Caki2 (cell line): ENCODE results near the gene IQSEC1. TPM values are rescaled to one million over a fixed set of nuclear protein-coding genes. Genes with fewer than 3 reads are reported as not detected.

Experiments
- DNase-seq: peaks from one replicate; pipeline ENCODE4 v3.0.0-alpha.2; 2015; ENCODE audit warnings: low read depth
- in situ Hi-C: cut with HindIII; loops from 2 replicates; pipeline ENCODE4 v1.10.0; 2016; ENCODE audit warnings: low sequenced_read_pairs, low pct_unique_long_range_greater_than_20kb, mixed read lengths
- total RNA-seq: library from RNA; depleted of rRNA; stranded (reverse); fragments of >200 nt; shearing (Covaris generic); gene quantifications from 2 replicates; pipeline ENCODE4 v1.2.3, GENCODE V29; 2014; ENCODE audit warnings: low replicate concordance

IQSEC1 gene
- total RNA-seq, 1 experiment from 2014 or later: 3.2 TPM

DNA sequence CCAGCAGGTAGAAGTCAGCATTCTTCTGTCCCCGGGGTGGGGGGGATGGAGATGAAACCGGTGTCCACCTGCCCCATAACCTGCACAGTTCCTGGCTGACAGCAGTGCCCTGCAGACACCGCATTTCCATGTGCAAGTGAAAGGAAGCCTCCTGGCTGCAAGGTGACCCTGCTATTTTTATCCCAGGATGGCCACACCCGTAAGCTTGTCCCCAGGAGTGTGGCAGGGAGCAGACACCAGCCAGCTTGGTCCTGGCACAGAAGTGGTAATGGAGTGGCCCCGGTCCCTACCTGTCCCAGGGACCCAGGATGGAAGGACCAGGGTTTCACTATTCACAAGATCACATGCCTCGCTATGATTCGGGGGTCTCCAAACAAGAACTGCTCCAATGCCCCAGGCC is 146.6 kb downstream of the IQSEC1 start:
- in situ Hi-C loops: no loop called here
- DNase-seq: no peak

- in situ Hi-C loops: no loop called here
- no peak for DNase-seq
Measured at GRCh38 chr3:12925648-12926047, 147.6 kb downstream of the IQSEC1 start.

- DNase-seq: no peak
- in situ Hi-C loops: no loop called here
Measured at GRCh38 chr3:12924437-12924836, 148.8 kb downstream of the IQSEC1 start.

DNA sequence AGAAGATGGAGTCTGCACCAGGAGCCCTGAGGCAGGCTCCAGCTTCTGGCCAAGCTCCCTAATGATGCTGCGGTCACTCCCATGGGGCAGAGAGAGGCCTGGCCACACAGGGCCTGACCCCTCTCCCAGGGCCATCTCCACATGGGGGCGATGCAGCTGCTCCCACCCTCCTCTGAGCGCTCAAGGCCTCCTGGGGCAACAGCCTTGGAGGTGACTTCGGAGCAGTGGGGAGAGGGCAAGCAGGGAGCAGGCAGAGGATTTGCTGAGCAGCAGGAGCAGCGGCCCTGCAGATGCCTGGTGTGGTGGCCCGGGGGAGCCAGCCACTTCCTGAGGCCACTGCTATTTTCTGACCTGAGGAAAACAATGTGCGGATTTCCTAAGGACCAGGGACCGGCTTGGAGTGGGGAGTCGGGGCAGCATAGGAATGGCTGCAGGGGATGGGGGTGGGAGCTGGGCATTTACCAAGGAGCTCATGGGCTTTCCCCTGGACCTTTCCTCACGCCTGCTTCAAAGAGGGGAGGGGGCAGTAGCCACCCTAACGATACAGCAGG is 150.3 kb downstream of the IQSEC1 start:
- in situ Hi-C loops: no loop called here
- no peak for DNase-seq

DNA sequence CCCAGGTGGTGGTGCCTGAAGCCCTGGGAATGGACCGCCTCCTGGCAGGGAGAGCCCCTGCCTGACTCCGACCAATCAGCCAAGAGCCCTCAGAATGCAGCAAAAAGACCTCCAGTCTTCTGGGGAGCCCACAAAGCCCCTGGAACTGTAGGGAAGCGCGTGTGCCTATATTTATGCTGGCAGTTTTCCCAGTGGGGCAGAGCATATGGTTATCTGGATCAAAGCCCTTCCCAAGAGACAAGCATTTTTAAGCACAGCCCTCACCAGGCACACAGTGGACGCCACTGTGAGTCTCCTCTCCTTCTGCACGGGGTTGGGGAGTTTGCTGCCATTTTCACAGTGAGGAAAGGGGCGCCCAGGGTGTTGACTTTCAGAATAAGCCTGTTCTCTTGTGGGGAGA is 150.9 kb downstream of the IQSEC1 start:
- in situ Hi-C loops: no loop called here
- DNase-seq: no peak

DNA sequence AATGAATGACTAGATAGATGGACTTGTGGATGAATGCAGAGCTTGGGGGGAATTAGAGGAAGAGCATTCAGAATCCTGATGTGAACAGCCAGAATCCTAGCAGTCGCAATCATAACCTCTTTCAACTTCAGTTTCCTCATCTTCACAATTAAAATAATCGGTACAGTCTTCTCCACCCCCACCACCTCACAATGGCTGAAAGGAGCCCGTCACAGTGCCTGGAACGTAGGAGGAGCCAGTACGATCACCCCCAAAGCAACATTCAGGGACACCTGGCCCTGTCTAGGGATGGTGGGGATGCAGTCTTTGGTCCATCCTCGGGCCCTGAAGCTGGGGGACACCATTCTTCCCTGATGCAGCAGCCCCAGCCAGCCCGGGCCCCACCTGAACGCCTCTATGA is 151.5 kb downstream of the IQSEC1 start:
- in situ Hi-C loops: no loop called here

DNA sequence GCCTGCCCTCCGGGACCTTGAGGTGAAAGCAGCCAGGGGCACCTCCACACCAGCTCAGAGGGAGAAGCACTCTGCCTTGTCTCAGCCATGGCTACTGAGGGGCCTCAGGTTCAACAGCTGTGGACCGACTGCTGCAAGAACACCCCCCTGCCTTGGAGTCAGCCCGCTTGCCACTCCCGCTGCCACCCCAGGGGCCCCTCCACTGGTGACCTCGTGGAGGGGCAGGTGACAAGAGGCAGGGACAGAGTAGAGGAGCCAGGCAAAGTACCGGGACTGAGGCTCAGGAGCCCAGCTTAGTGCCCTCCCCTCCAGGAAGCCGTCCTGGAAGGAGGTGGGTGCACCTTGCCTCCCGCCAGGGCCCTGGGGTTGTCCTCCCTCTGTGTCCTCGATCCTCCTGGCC is 152.3 kb downstream of the IQSEC1 start:
- DNase-seq: no peak
- in situ Hi-C loops: no loop called here

More for the DNA sequence above, 151.5 kb downstream of the IQSEC1 start:
- no peak for DNase-seq

- in situ Hi-C loops: no loop called here
- DNase-seq: no peak
Measured at GRCh38 chr3:12919205-12919604, 154.0 kb downstream of the IQSEC1 start.

GRCh38 chr3:12918231-12918630 is 155.0 kb downstream of the IQSEC1 start:
- in situ Hi-C loops: no loop called here

GRCh38 chr3:12916159-12916558 is 157.1 kb downstream of the IQSEC1 start:
- in situ Hi-C loops: no loop called here
- no peak for DNase-seq

More at GRCh38 chr3:12918231-12918630, 155.0 kb downstream of the IQSEC1 start:
- DNase-seq: no peak

DNA sequence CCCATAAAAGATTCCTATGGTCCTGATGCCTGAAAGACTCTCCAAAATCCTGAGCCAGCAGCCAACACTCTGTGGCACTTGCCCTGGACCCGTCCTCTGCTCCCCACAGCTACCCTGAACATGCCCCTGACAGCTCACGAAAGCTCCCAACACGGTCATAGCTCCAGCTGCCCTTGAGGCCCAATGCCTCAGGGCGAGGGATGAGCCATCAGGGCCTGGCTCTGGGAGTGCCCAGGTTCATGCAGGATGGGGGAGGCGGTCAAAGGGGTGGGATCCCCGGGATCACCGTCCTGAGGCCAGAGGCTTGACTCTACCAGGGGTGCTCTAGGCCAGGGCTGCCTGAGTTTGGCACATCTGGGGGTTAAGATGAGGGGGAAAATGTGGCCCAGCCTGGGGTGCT is 159.1 kb downstream of the IQSEC1 start:
- in situ Hi-C loops: no loop called here
- DNase-seq: no peak

DNA sequence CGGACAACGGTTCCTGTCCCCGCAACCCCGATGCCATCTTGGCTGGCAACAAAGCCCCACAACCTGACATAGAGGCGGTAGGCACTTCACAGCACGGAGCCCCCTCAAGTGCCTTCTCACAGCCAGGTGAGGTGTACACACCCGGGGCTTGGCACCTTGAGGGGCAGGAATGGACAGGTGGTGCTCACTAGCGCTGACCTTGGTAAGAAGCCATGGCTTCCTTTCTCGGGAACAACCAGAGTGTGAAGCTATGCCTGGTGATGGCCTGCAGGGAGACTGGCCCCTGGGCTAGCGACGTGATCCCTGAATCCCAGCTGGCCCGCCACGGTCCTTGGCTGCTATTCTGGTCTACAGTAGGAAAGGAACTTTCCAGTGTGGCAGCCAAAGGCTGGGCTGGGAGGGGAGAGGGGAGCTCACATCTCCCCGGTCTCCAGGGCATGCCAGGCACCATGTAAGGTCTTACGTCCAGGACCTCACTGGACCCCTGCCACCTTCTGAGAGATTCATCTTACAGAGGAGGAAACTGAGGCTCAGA is 161.3 kb downstream of the IQSEC1 start:
- in situ Hi-C loops: no loop called here
- DNase-seq: no peak

DNA sequence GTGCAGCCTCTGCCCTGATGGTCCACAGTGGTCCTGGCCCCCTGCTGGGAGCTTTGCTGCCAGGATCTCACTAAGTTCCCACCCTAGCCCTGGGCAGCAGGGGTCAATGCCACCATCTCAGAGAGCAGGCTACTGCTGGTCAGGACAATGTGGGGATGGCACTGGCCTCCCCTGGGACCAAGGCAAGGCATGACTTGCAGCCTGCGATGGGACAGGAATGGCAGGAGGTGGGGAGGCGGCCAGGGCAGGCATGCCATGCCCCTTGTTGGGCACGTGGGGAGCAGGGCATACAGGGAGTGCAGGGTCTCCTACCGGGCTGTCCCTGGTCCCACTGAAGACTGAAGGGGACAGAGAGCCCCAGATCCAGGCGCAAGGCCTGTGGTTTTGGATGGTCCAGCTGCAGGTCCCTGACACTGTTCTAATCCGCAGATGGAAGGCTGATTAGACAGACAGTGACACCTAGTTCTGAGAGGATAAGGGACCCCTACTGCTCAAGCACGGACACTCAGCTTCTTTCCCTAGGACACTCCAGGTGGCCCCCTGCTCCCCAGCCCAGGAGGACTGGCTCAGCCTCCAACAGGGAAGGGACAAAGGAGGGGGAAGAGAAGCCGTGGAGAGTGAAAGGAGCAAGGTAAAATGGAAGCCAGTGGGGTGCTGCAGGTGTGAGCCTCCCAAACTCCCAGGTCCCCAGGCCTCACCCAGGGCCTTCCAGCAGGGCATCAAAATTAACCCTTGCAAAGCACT is 162.7 kb downstream of the IQSEC1 start:
- no peak for DNase-seq
- in situ Hi-C loops: no loop called here

- in situ Hi-C loops: no loop called here
- no peak for DNase-seq
Measured at GRCh38 chr3:12909710-12910109, 163.5 kb downstream of the IQSEC1 start.

GRCh38 chr3:12908859-12909258 is 164.4 kb downstream of the IQSEC1 start:
- DNase-seq: no peak
- in situ Hi-C loops: no loop called here

GRCh38 chr3:12908136-12908730 is 165.0 kb downstream of the IQSEC1 start:
- in situ Hi-C loops: no loop called here

DNA sequence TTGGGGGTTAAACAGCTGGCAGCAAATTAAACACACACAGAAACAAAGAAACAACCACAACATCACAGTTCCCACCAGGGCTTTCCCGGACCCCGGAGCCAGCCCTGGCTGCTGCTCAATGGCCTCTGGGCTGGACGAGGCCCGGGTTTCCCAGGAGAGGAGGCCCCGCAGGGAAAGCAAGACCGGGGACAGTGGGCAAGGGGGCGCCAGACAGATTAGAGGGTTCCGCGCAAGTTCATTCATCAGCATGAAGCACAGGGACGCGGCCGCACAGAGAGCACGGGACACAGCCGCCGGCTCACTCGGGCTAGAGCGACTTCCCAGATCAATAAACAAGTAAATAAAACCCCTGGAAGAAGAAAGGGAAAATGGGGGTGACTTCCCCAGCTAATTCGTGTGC is 165.5 kb downstream of the IQSEC1 start:
- in situ Hi-C loops: no loop called here
- DNase-seq: no peak

More at GRCh38 chr3:12908136-12908730, 165.0 kb downstream of the IQSEC1 start:
- no peak for DNase-seq

- in situ Hi-C loops: no loop called here
- no peak for DNase-seq
Measured at GRCh38 chr3:12907296-12907695, 165.9 kb downstream of the IQSEC1 start.

GRCh38 chr3:12906916-12907290 is 166.3 kb downstream of the IQSEC1 start:
- no peak for DNase-seq
- in situ Hi-C loops: no loop called here
